Suprapubic skin (tissue), 3 donors: ENCODE measurements around the gene EGFR.

Source experiments
- CTCF ChIP-seq, 2 donors: fragments of 200-600 bp in 1 of 2; fragments of 450-650 bp in 1 of 2; sonication (generic) in 1 of 2; IDR thresholded peaks; one replicate each; pipeline ENCODE4 v1.5.1; 2016 to 2019; ENCODE audit warnings: antibody characterized with exemption in 2 of 2, mild to moderate bottlenecking in 1 of 2, moderate library complexity in 1 of 2
- EP300 ChIP-seq: sonication (generic); formaldehyde crosslinking; IDR thresholded peaks from one replicate; pipeline ENCODE4 v1.6.1; 2017; ENCODE audit warnings: antibody characterized with exemption

- TF ChIP-seq CTCF (IDR thresholded peaks at IDR 0.05): no peak
- TF ChIP-seq EP300: no peak
Measured at GRCh38 chr7:55085511-55086412, 66.9 kb downstream of the EGFR start.
